ENCODE data around the gene RMRP.

Gene RMRP

GRCh38 chr9:35705372-35705771 lies 47.6 kb upstream of the RMRP start:
- Histone ChIP-seq H3K9ac (ENCODE audit: low read length) (no peak overlapping the region), H3K4me2 (ENCODE audit: low read depth, low read length) (no peak overlapping the region), H3K27me3 (replicated peaks; ENCODE audit: insufficient read depth, low read length) (no peaks in the 10 kb centered on the region), H3K79me2 (ENCODE audit: low read length) (no peaks in the 10 kb centered on the region), H3F3A (ENCODE audit: insufficient read depth, low read length) (no peaks in the 10 kb centered on the region), H3K4me3 (ENCODE audit: low read length) (no peak overlapping the region), H3K36me3 (replicated peaks; ENCODE audit: insufficient read depth, low read length) (peaks cover 6% of the 10 kb centered on the region), H3K27ac (ENCODE audit: low read length) (no peak overlapping the region), H3K9me2 (replicated peaks; ENCODE audit: insufficient read depth, low read length) (no peaks in the 10 kb centered on the region), H3K9me3 (replicated peaks; ENCODE audit: insufficient read depth, low read length) (no peaks in the 10 kb centered on the region), H4K20me1 (ENCODE audit: insufficient read depth, low read length) (no peaks in the 10 kb centered on the region), H3K4me1 (ENCODE audit: low read length) (no peaks in the 10 kb centered on the region), H2AFZ (ENCODE audit: low read length) (no peak overlapping the region)
- DNase-seq = no peak
- TF ChIP-seq EZH2phosphoT487 (IDR thresholded peaks at IDR 0.05; ENCODE audit: low read length) = no peak
- no peak for TF ChIP-seq EZH2 (optimal IDR thresholded peaks at IDR 0.05; ENCODE audit: low read depth, low read length)
- TF ChIP-seq CTCF (IDR thresholded peaks at IDR 0.05; ENCODE audit: low read length) = no peak

- H3K36me3 ChIP-seq (replicated peaks; ENCODE audit: insufficient read depth, low read length) = peaks cover 6% of the 10 kb centered on the region; the same call in 1 of the 2 replicates
- H2AFZ ChIP-seq (ENCODE audit: low read length) = no peak overlapping the region
- no peaks in the 10 kb centered on the region for H3K9me2 ChIP-seq (replicated peaks; ENCODE audit: insufficient read depth, low read length)
- no peaks in the 10 kb centered on the region for H3F3A ChIP-seq (ENCODE audit: insufficient read depth, low read length)
- no peak for TF ChIP-seq CTCF (IDR thresholded peaks at IDR 0.05; ENCODE audit: low read length)
- TF ChIP-seq EZH2phosphoT487 (IDR thresholded peaks at IDR 0.05; ENCODE audit: low read length) = no peak
- no peak for TF ChIP-seq EZH2 (optimal IDR thresholded peaks at IDR 0.05; ENCODE audit: low read depth, low read length)
- H4K20me1 ChIP-seq (ENCODE audit: insufficient read depth, low read length) = no peaks in the 10 kb centered on the region
- H3K4me1 ChIP-seq (ENCODE audit: low read length) = no peaks in the 10 kb centered on the region
- no peak overlapping the region for H3K4me2 ChIP-seq (ENCODE audit: low read depth, low read length)
- H3K9me3 ChIP-seq (replicated peaks; ENCODE audit: insufficient read depth, low read length) = no peaks in the 10 kb centered on the region
- no peaks in the 10 kb centered on the region for H3K27me3 ChIP-seq (replicated peaks; ENCODE audit: insufficient read depth, low read length)
- no peaks in the 10 kb centered on the region for H3K79me2 ChIP-seq (ENCODE audit: low read length)
- DNase-seq = no peak
- no peak overlapping the region for H3K27ac ChIP-seq (ENCODE audit: low read length)
- no peak overlapping the region for H3K9ac ChIP-seq (ENCODE audit: low read length)
- no peak overlapping the region for H3K4me3 ChIP-seq (ENCODE audit: low read length)
Measured at GRCh38 chr9:35703906-35704672, 46.3 kb upstream of the RMRP start.

GRCh38 chr9:35702696-35703095 lies 44.9 kb upstream of the RMRP start:
- Histone ChIP-seq H2AFZ (ENCODE audit: low read length) (no peak overlapping the region), H3K4me3 (ENCODE audit: low read length) (no peak overlapping the region), H3K9ac (ENCODE audit: low read length) (no peak overlapping the region), H3K4me1 (ENCODE audit: low read length) (no peaks in the 10 kb centered on the region), H3K27ac (ENCODE audit: low read length) (no peak overlapping the region), H3K79me2 (ENCODE audit: low read length) (no peaks in the 10 kb centered on the region), H3K36me3 (replicated peaks; ENCODE audit: insufficient read depth, low read length) (peaks cover 4% of the 10 kb centered on the region; the same call in 1 of the 2 replicates), H4K20me1 (ENCODE audit: insufficient read depth, low read length) (no peaks in the 10 kb centered on the region), H3K9me2 (replicated peaks; ENCODE audit: insufficient read depth, low read length) (no peaks in the 10 kb centered on the region), H3K4me2 (ENCODE audit: low read depth, low read length) (no peak overlapping the region), H3K9me3 (replicated peaks; ENCODE audit: insufficient read depth, low read length) (no peaks in the 10 kb centered on the region), H3K27me3 (replicated peaks; ENCODE audit: insufficient read depth, low read length) (no peaks in the 10 kb centered on the region), H3F3A (ENCODE audit: insufficient read depth, low read length) (no peaks in the 10 kb centered on the region)
- no peak for DNase-seq
- TF ChIP-seq EZH2phosphoT487 (IDR thresholded peaks at IDR 0.05; ENCODE audit: low read length) = no peak
- TF ChIP-seq EZH2 (optimal IDR thresholded peaks at IDR 0.05; ENCODE audit: low read depth, low read length) = no peak
- TF ChIP-seq CTCF (IDR thresholded peaks at IDR 0.05; ENCODE audit: low read length) = no peak
